DOHH2 (cell line): ENCODE measurements around the gene SEMA4C.

Source experiments
- H3F3A ChIP-seq: fragments of 200-600 bp; sonication (generic), shearing (Covaris generic); 2 replicates; pipeline ENCODE4 v1.6.0; 2016; ENCODE audit warnings: antibody characterized with exemption, mild to moderate bottlenecking; ENCODE audit not compliant: control insufficient read depth, insufficient read depth
- H3K27ac ChIP-seq: fragments of 200-600 bp; sonication (generic); 2 replicates; pipeline ENCODE4 v1.5.1; 2014; ENCODE audit warnings: low read depth, mild to moderate bottlenecking, low read length, moderate library complexity
- H3K27me3 ChIP-seq: fragments of 200-600 bp; sonication (generic); 2 replicates; pipeline ENCODE4 v1.6.1; 2014; ENCODE audit warnings: mild to moderate bottlenecking, low read length, mixed read lengths; ENCODE audit not compliant: control insufficient read depth
- H3K36me3 ChIP-seq: fragments of 200-600 bp; sonication (generic); 2 replicates; pipeline ENCODE4 v1.6.1; 2014; ENCODE audit warnings: mild to moderate bottlenecking, low read length, moderate library complexity, mixed read lengths; ENCODE audit not compliant: control insufficient read depth
- H3K4me1 ChIP-seq: fragments of 200-600 bp; sonication (generic); 2 replicates; pipeline ENCODE4 v1.6.1; 2014; ENCODE audit warnings: mild to moderate bottlenecking, low read length, mixed read lengths; ENCODE audit not compliant: control insufficient read depth
- H3K4me2 ChIP-seq: fragments of 200-600 bp; sonication (generic); 2 replicates; pipeline ENCODE4 v1.6.0; 2014; ENCODE audit warnings: mild to moderate bottlenecking, low read length, moderate library complexity
- H3K4me3 ChIP-seq: fragments of 200-600 bp; sonication (generic); 2 replicates; pipeline ENCODE4 v1.5.1; 2014; ENCODE audit warnings: mild to moderate bottlenecking, low read length, mixed read lengths
- H3K79me2 ChIP-seq: fragments of 200-600 bp; sonication (generic); 2 replicates; pipeline ENCODE4 v1.6.1; 2014; ENCODE audit warnings: mild to moderate bottlenecking, low read length, mixed read lengths; ENCODE audit not compliant: control insufficient read depth
- H3K9me2 ChIP-seq: fragments of 200-600 bp; sonication (generic); replicated peaks from 2 replicates; pipeline ENCODE4 v1.6.1; 2014; ENCODE audit warnings: mild to moderate bottlenecking, low read length, mixed read lengths; ENCODE audit not compliant: control insufficient read depth
- H3K9me3 ChIP-seq: fragments of 200-600 bp; sonication (generic); 2 replicates; pipeline ENCODE4 v1.6.1; 2014; ENCODE audit warnings: antibody characterized with exemption, low read length, mixed read lengths; ENCODE audit not compliant: control insufficient read depth, insufficient read depth
- H4K20me1 ChIP-seq: fragments of 200-600 bp; sonication (generic); 2 replicates; pipeline ENCODE4 v1.6.0; 2014; ENCODE audit warnings: low read depth, mild to moderate bottlenecking, antibody characterized with exemption, low read length, moderate library complexity; ENCODE audit not compliant: control insufficient read depth, insufficient read depth
- EZH2phosphoT487 ChIP-seq: fragments of 200-600 bp; sonication (generic); IDR thresholded peaks from 2 replicates; pipeline ENCODE4 v1.6.1; 2017; ENCODE audit warnings: borderline replicate concordance, mild to moderate bottlenecking, antibody characterized with exemption, low read length, moderate library complexity, mixed read lengths
- TF ChIP-seq, protein P1 (sequence below): fragments of 200-600 bp; sonication (generic); IDR thresholded peaks from one replicate; pipeline ENCODE4 v1.5.1; 2014; ENCODE audit warnings: antibody characterized with exemption, mild to moderate bottlenecking, low read depth, low read length; ENCODE audit not compliant: poor library complexity, severe bottlenecking

The SEMA4C gene

DNA sequence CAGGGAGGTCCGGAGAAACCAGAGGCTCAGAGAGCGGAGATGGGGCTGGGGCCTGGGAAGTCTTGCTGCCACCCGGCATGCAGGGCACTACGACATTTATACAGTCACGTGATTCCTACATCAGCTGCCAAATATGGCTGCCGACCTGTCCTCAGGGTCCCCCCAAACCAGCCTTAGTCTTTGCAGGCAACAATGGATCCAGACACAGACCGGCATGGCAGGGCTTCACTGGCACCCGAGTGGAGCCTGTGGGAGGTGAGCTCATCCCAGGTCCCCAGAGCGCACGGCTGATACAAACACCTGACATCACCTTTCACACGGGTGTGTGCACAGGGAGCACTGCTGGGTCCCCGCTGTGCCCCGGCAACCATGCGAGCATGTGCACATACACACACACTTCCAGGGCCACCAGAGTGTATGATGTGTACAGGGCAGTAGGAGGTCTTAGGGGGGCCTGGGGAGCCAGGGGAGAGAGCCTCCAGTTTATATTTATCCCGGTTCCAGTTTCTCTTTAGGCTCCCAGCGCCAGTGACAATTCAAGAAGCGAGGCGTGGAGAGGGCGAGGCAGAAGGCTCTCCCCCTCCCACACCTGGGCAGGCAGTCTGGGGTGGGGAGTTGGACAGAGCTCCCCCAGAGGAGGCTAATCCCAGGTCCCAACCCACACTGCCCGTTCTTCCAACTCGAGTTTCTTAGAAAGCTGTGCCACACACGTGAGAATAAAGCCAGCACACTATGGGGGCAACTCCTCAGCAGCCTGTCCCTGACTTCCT, 2.7 kb downstream of the SEMA4C start:
- Histone ChIP-seq H3F3A (no peaks in the 10 kb centered on the region), H3K27me3 (peaks cover 54% of the 10 kb centered on the region), H3K79me2 (no peaks in the 10 kb centered on the region), H3K4me3 (peak overlapping the region; percentile 33; the same call in 1 of the 2 replicates), H3K9me3 (no peaks in the 10 kb centered on the region), H3K4me1 (peaks cover 14% of the 10 kb centered on the region), H3K27ac (no peak overlapping the region), H3K4me2 (peak overlapping the region; percentile 46), H4K20me1 (no peaks in the 10 kb centered on the region), H3K9me2 (no peaks in the 10 kb centered on the region), H3K36me3 (no peaks in the 10 kb centered on the region)
- no peak for TF ChIP-seq EZH2phosphoT487
- TF ChIP-seq, protein P1, sequence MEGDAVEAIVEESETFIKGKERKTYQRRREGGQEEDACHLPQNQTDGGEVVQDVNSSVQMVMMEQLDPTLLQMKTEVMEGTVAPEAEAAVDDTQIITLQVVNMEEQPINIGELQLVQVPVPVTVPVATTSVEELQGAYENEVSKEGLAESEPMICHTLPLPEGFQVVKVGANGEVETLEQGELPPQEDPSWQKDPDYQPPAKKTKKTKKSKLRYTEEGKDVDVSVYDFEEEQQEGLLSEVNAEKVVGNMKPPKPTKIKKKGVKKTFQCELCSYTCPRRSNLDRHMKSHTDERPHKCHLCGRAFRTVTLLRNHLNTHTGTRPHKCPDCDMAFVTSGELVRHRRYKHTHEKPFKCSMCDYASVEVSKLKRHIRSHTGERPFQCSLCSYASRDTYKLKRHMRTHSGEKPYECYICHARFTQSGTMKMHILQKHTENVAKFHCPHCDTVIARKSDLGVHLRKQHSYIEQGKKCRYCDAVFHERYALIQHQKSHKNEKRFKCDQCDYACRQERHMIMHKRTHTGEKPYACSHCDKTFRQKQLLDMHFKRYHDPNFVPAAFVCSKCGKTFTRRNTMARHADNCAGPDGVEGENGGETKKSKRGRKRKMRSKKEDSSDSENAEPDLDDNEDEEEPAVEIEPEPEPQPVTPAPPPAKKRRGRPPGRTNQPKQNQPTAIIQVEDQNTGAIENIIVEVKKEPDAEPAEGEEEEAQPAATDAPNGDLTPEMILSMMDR, result no peak

DNA sequence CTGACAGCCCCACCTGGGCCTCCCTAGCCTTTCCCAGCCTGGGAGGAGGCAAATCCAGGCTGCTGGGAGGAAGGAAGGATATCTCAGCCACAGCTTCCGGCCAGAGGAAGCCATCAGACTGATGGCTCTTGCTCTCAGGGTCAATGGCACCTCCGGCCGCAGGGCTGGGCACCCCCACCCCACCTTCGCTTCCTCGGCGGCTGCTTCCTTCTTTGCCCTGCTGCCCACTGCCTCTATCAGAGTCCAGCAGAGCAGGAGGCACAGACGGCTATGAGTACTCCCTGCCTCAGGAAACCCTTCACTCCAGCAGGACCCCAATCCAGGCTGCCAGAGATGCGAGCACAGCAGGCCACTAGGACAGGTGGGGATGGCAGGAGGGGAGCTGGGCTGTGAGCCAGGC, 3.3 kb downstream of the SEMA4C start:
- Histone ChIP-seq H3K9me3 (no peaks in the 10 kb centered on the region), H3K27me3 (peaks cover 52% of the 10 kb centered on the region), H3K4me1 (peaks cover 14% of the 10 kb centered on the region), H3K36me3 (no peaks in the 10 kb centered on the region), H3K4me2 (peak overlapping the region; percentile 46), H4K20me1 (no peaks in the 10 kb centered on the region), H3K9me2 (no peaks in the 10 kb centered on the region), H3F3A (no peaks in the 10 kb centered on the region), H3K79me2 (no peaks in the 10 kb centered on the region), H3K4me3 (0 out of 2 replicates have a peak overlapping the region, but pooled peaks have one; percentile 33), H3K27ac (no peak overlapping the region)
- TF ChIP-seq EZH2phosphoT487, result no peak

DNA sequence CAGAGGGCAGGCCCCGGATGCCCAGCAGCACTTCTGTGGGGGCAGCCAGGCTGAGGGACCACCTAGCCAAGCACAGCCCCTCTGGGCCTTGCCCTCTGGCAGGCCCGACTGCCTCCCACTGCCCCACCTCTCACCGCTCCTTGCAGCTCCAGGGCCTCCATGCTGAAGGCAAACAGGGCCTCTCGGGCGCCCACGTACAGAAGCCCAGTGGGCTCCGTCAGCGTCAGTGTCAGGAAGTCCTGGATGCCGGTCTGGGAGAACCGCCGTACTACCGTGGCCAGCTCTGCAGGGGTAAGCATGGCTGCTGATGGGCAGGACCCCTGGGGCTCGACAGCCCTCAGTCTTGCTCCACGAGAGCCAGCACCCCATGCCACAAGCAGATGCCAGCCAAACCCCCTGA, 3.7 kb downstream of the SEMA4C start:
- H3K27me3 ChIP-seq, result peaks cover 49% of the 10 kb centered on the region
- H3K9me2 ChIP-seq, result no peaks in the 10 kb centered on the region
- no peak overlapping the region for H3K4me3 ChIP-seq
- H3K27ac ChIP-seq, result no peak overlapping the region
- H3F3A ChIP-seq, result no peaks in the 10 kb centered on the region
- TF ChIP-seq EZH2phosphoT487, result no peak
- TF ChIP-seq, protein P1, result no peak
- no peaks in the 10 kb centered on the region for H3K79me2 ChIP-seq
- H3K4me1 ChIP-seq, result peaks cover 14% of the 10 kb centered on the region
- H3K4me2 ChIP-seq, result no peak overlapping the region
- no peaks in the 10 kb centered on the region for H3K36me3 ChIP-seq
- H4K20me1 ChIP-seq, result no peaks in the 10 kb centered on the region
- no peaks in the 10 kb centered on the region for H3K9me3 ChIP-seq

- no peaks in the 10 kb centered on the region for H3K79me2 ChIP-seq
Observed at GRCh38 chr2:96865654-96866053, 4.2 kb downstream of the SEMA4C start.

More at GRCh38 chr2:96865654-96866053, 4.2 kb downstream of the SEMA4C start:
- H3K36me3 ChIP-seq, result no peaks in the 10 kb centered on the region
- H3F3A ChIP-seq, result no peaks in the 10 kb centered on the region
- no peak overlapping the region for H3K27ac ChIP-seq
- H3K9me2 ChIP-seq, result no peaks in the 10 kb centered on the region
- no peak overlapping the region for H3K4me2 ChIP-seq
- H3K4me3 ChIP-seq, result no peak overlapping the region
- no peaks in the 10 kb centered on the region for H4K20me1 ChIP-seq
- no peaks in the 10 kb centered on the region for H3K9me3 ChIP-seq
- no peak for TF ChIP-seq EZH2phosphoT487
- TF ChIP-seq, protein P1, result no peak
- peaks cover 44% of the 10 kb centered on the region for H3K27me3 ChIP-seq
- H3K4me1 ChIP-seq, result peaks cover 14% of the 10 kb centered on the region
